IMR-90 (cell line): Measurements from ENCODE around the gene RERE.

Experiments used
- BHLHE40 ChIP-seq: fragments of 150-350 bp; IDR thresholded peaks from 2 replicates; pipeline ENCODE4 v1.6.1; 2016; ENCODE audit warnings: mild to moderate bottlenecking, low read depth, low read length
- CEBPB ChIP-seq: IDR thresholded peaks from 2 replicates; pipeline ENCODE4 v1.6.1; 2012; ENCODE audit warnings: low read depth, low read length, improper control_type of control experiment
- NFE2L2 ChIP-seq: fragments of 150-350 bp; IDR thresholded peaks from 2 replicates; pipeline ENCODE4 v1.6.1; 2016; ENCODE audit warnings: low read depth, mild to moderate bottlenecking, low read length
- POLR2A ChIP-seq: IDR thresholded peaks from 2 replicates; pipeline ENCODE4 v1.6.1; 2012; ENCODE audit warnings: mild to moderate bottlenecking, low read depth, low read length
- RAD21 ChIP-seq: IDR thresholded peaks from 2 replicates; pipeline ENCODE4 v1.6.1; 2012; ENCODE audit warnings: low read length, improper control_type of control experiment
- RFX5 ChIP-seq: IDR thresholded peaks from 2 replicates; pipeline ENCODE4 v1.8.0; 2012; ENCODE audit warnings: low read depth, mild to moderate bottlenecking, low read length, moderate library complexity
- TF ChIP-seq, protein P1 (sequence below): fragments of 150-350 bp; IDR thresholded peaks from 2 replicates; pipeline ENCODE4 v1.6.1; 2017; ENCODE audit warnings: mild to moderate bottlenecking, antibody characterized with exemption, low read length, low read depth
- TF ChIP-seq, protein P2 (sequence below): conservative IDR thresholded peaks from 2 replicates; pipeline ENCODE4 v1.5.1; 2012; ENCODE audit warnings: mild to moderate bottlenecking, low read depth, low read length, improper control_type of control experiment

DNA sequence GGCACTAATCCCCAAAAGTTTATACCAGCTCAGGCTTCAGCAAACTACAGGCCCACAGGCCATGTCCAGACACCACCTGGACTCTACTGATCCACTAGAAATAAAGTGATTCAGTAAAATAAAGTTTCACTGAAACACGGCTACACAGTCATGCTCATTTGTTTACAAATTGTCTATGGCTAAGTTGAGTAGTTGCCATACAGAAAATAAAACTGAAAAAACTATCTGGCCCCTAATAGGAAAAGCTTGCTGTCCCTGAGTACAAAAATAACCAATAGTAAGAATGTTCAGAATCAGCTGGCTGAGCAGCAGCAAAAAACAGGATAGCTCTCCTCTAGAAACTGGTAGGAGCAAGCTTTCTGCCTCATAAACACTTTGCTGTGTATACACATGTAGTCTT, 221.5 kb downstream of the RERE start:
- TF ChIP-seq, protein P1, sequence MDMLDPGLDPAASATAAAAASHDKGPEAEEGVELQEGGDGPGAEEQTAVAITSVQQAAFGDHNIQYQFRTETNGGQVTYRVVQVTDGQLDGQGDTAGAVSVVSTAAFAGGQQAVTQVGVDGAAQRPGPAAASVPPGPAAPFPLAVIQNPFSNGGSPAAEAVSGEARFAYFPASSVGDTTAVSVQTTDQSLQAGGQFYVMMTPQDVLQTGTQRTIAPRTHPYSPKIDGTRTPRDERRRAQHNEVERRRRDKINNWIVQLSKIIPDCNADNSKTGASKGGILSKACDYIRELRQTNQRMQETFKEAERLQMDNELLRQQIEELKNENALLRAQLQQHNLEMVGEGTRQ, result no peak
- TF ChIP-seq, protein P2, sequence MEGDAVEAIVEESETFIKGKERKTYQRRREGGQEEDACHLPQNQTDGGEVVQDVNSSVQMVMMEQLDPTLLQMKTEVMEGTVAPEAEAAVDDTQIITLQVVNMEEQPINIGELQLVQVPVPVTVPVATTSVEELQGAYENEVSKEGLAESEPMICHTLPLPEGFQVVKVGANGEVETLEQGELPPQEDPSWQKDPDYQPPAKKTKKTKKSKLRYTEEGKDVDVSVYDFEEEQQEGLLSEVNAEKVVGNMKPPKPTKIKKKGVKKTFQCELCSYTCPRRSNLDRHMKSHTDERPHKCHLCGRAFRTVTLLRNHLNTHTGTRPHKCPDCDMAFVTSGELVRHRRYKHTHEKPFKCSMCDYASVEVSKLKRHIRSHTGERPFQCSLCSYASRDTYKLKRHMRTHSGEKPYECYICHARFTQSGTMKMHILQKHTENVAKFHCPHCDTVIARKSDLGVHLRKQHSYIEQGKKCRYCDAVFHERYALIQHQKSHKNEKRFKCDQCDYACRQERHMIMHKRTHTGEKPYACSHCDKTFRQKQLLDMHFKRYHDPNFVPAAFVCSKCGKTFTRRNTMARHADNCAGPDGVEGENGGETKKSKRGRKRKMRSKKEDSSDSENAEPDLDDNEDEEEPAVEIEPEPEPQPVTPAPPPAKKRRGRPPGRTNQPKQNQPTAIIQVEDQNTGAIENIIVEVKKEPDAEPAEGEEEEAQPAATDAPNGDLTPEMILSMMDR, result no peak
- TF ChIP-seq CEBPB (no peak), BHLHE40 (no peak), NFE2L2 (no peak), RAD21 (no peak), RFX5 (no peak), POLR2A (no peak)
